Peyer's patch (tissue), 4 donors: ENCODE results near the gene BRIP1. TPM values are rescaled to one million over a fixed set of nuclear protein-coding genes. Genes with fewer than 3 reads are reported as not detected.

Experiments used
- DNase-seq, 3 donors: peaks; one replicate each; pipeline ENCODE4 v3.0.0-alpha.2; 2017 to 2019
- H3K27ac ChIP-seq, 4 donors: fragments of 200-600 bp; sonication (generic); one replicate each; pipeline ENCODE4 v1.5.1; 2016 to 2019
- H3K27me3 ChIP-seq, 2 donors: fragments of 200-600 bp; sonication (generic); one replicate each; pipeline ENCODE4 v1.5.1; 2019
- H3K36me3 ChIP-seq, 3 donors: fragments of 200-600 bp; sonication (generic); one replicate each; pipeline ENCODE4 v1.5.1; 2016 to 2019
- H3K4me1 ChIP-seq, 4 donors: fragments of 200-600 bp; sonication (generic); one replicate each; pipeline ENCODE4 v1.5.1; 2016 to 2019
- H3K4me3 ChIP-seq, 4 donors: fragments of 200-600 bp; sonication (generic); 1 replicate in 3 of 4; 2 replicates in 1 of 4; pipeline ENCODE4 v1.5.1; 2016 to 2019; ENCODE audit warnings: mild to moderate bottlenecking in 1 of 4
- H3K9me3 ChIP-seq, 4 donors: fragments of 200-600 bp; sonication (generic); one replicate each; pipeline ENCODE4 v1.5.1; 2016 to 2019; ENCODE audit warnings: mild to moderate bottlenecking in 1 of 4
- CTCF ChIP-seq, 6 experiments: fragments of 450-650 bp in 4 of 6; fragments of 200-600 bp in 2 of 6; sonication (generic) in 1 of 6; IDR thresholded peaks; one replicate each; pipeline ENCODE4 v1.5.1; 2017 to 2019; ENCODE audit warnings: antibody characterized with exemption in 6 of 6, mild to moderate bottlenecking in 3 of 6, moderate library complexity in 1 of 6
- POLR2A ChIP-seq, 2 donors: fragments of 450-650 bp; IDR thresholded peaks; one replicate each; pipeline ENCODE4 v1.5.1; 2017; ENCODE audit warnings: antibody characterized with exemption in 2 of 2, mild to moderate bottlenecking in 2 of 2, moderate library complexity in 2 of 2
- total RNA-seq, 4 donors: library from RNA; depleted of rRNA; stranded (reverse); fragments of >200 nt; gene quantifications; one replicate each; pipeline ENCODE4 v1.1.0, GENCODE V29; 2016

The BRIP1 gene
- total RNA-seq, 4 donors from 2014 or later = 4.3 to 13.2 (median 4.5) TPM

GRCh38 chr17:61713035-61713434 is 150.3 kb downstream of the BRIP1 start:
- Histone ChIP-seq H3K9me3 (peaks cover 0 to 9% (median 0%) of the 10 kb centered on the region in 4 donors), H3K27me3 (no peaks in the 10 kb centered on the region), H3K4me1 (no peaks in the 10 kb centered on the region), H3K4me3 (no peak overlapping the region), H3K27ac (no peak overlapping the region), H3K36me3 (no peaks in the 10 kb centered on the region)
- TF ChIP-seq POLR2A (IDR thresholded peaks at IDR 0.05) (no peak), CTCF (IDR thresholded peaks at IDR 0.05) (no peak)
- DNase-seq = no peak

- no peak overlapping the region for H3K4me3 ChIP-seq
- no peak for TF ChIP-seq CTCF (IDR thresholded peaks at IDR 0.05)
- no peak for TF ChIP-seq POLR2A (IDR thresholded peaks at IDR 0.05)
- no peak overlapping the region for H3K27ac ChIP-seq
These were observed 152.8 kb downstream of the BRIP1 start for GRCh38 chr17:61710546-61710945.

GRCh38 chr17:61709567-61709966 is 153.8 kb downstream of the BRIP1 start:
- no peak for TF ChIP-seq POLR2A (IDR thresholded peaks at IDR 0.05)
- H3K36me3 ChIP-seq = no peaks in the 10 kb centered on the region
- no peaks in the 10 kb centered on the region for H3K27me3 ChIP-seq
- no peak overlapping the region for H3K27ac ChIP-seq
- H3K9me3 ChIP-seq = no peaks in the 10 kb centered on the region
- H3K4me3 ChIP-seq = no peak overlapping the region
- no peak for DNase-seq
- H3K4me1 ChIP-seq = no peaks in the 10 kb centered on the region

More at GRCh38 chr17:61710546-61710945, 152.8 kb downstream of the BRIP1 start:
- Histone ChIP-seq H3K9me3 (no peaks in the 10 kb centered on the region), H3K27me3 (no peaks in the 10 kb centered on the region), H3K4me1 (no peaks in the 10 kb centered on the region), H3K36me3 (no peaks in the 10 kb centered on the region)
- DNase-seq = no peak

GRCh38 chr17:61704935-61705449 is 158.3 kb downstream of the BRIP1 start:
- TF ChIP-seq POLR2A (IDR thresholded peaks at IDR 0.05) = no peak
- no peak for TF ChIP-seq CTCF (IDR thresholded peaks at IDR 0.05)
- Histone ChIP-seq H3K9me3 (peaks cover 0 to 13% (median 0%) of the 10 kb centered on the region in 4 donors), H3K27me3 (no peaks in the 10 kb centered on the region), H3K36me3 (no peaks in the 10 kb centered on the region), H3K27ac (no peak overlapping the region), H3K4me1 (no peaks in the 10 kb centered on the region), H3K4me3 (no peak overlapping the region)
- DNase-seq = no peak

- TF ChIP-seq POLR2A (IDR thresholded peaks at IDR 0.05) (no peak), CTCF (IDR thresholded peaks at IDR 0.05) (no peak)
- no peak overlapping the region for H3K4me3 ChIP-seq
- peaks cover 0 to 25% (median 0%) of the 10 kb centered on the region in 4 donors for H3K9me3 ChIP-seq
- no peak for DNase-seq
- H3K4me1 ChIP-seq = no peaks in the 10 kb centered on the region
- H3K27ac ChIP-seq = no peak overlapping the region
- H3K36me3 ChIP-seq = no peaks in the 10 kb centered on the region
- H3K27me3 ChIP-seq = no peaks in the 10 kb centered on the region
These were observed 160.9 kb downstream of the BRIP1 start for GRCh38 chr17:61702450-61702849.

- Histone ChIP-seq H3K4me3 (no peak overlapping the region), H3K4me1 (no peaks in the 10 kb centered on the region), H3K36me3 (no peaks in the 10 kb centered on the region), H3K9me3 (peaks cover 0 to 25% (median 0%) of the 10 kb centered on the region in 4 donors), H3K27me3 (no peaks in the 10 kb centered on the region), H3K27ac (no peak overlapping the region)
- TF ChIP-seq POLR2A (IDR thresholded peaks at IDR 0.05) = no peak
- TF ChIP-seq CTCF (IDR thresholded peaks at IDR 0.05) = no peak
- DNase-seq = no peak
These were observed 161.3 kb downstream of the BRIP1 start for GRCh38 chr17:61701978-61702377.
